A549 (cell line): ENCODE results near the gene IL6ST. TPM values are rescaled to one million over a fixed set of nuclear protein-coding genes. Genes with fewer than 3 reads are reported as not detected.

Source experiments
- BHLHE40 ChIP-seq: IDR thresholded peaks from 2 replicates; pipeline ENCODE4 v1.6.1; 2012; ENCODE audit warnings: low read depth, low read length, inconsistent platforms
- CBX8 ChIP-seq: fragments of 200-600 bp; sonication (generic); IDR thresholded peaks from 2 replicates; pipeline ENCODE4 v1.6.1; 2016
- CHD2 ChIP-seq: fragments of 150-350 bp; IDR thresholded peaks from 2 replicates; pipeline ENCODE4 v1.6.1; 2014; ENCODE audit warnings: low read length; ENCODE audit not compliant: partially characterized antibody
- EHMT2 ChIP-seq: fragments of 200-600 bp; sonication (generic); IDR thresholded peaks from 2 replicates; pipeline ENCODE4 v1.6.1; 2016; ENCODE audit warnings: antibody characterized with exemption, low read depth, mild to moderate bottlenecking, moderate library complexity
- FOSL2 ChIP-seq, 2 experiments: fragments of 450-650 bp in 1 of 2; fragments of >200 bp in 1 of 2; sonication (Bioruptor Twin) in 1 of 2; formaldehyde crosslinking; IDR thresholded peaks; 2 replicates each; pipeline versions ENCODE4 v1.5.0 to v1.6.1; 2016 to 2020; ENCODE audit warnings: mild to moderate bottlenecking in 1 of 2, moderate library complexity in 1 of 2
- FOXS1 ChIP-seq: fragments of 250-450 bp; sonication (Bioruptor Pico); IDR thresholded peaks from 2 replicates; pipeline ENCODE4 v1.5.0; 2020; ENCODE audit warnings: mild to moderate bottlenecking, moderate library complexity
- HEYL ChIP-seq: fragments of 250-450 bp; sonication (Bioruptor Pico); IDR thresholded peaks from 2 replicates; pipeline ENCODE4 v1.8.0; 2021; ENCODE audit warnings: mild to moderate bottlenecking, moderate library complexity
- HOXB5 ChIP-seq: fragments of 250-450 bp; sonication (Bioruptor Pico); IDR thresholded peaks from 2 replicates; pipeline ENCODE4 v1.5.0; 2020; ENCODE audit warnings: mild to moderate bottlenecking, moderate library complexity
- JUN ChIP-seq, 2 experiments: fragments of >200 bp; sonication (Bioruptor Twin); formaldehyde crosslinking; IDR thresholded peaks; 2 replicates in 1 of 2; 3 replicates in 1 of 2; pipeline ENCODE4 v1.6.1; 2016 to 2017
- JUNB ChIP-seq: fragments of >200 bp; sonication (Bioruptor Twin); formaldehyde crosslinking; IDR thresholded peaks from 2 replicates; pipeline ENCODE4 v1.6.1; 2016
- KDM1A ChIP-seq: fragments of 200-600 bp; sonication (generic); IDR thresholded peaks from 2 replicates; pipeline ENCODE4 v1.6.1; 2016; ENCODE audit warnings: low read depth, mild to moderate bottlenecking
- MAFK ChIP-seq: fragments of 450-650 bp; IDR thresholded peaks from 2 replicates; pipeline ENCODE4 v1.6.1; 2014; ENCODE audit not compliant: partially characterized antibody
- MAZ ChIP-seq: fragments of 150-350 bp; IDR thresholded peaks from 2 replicates; pipeline ENCODE4 v1.6.1; 2014; ENCODE audit warnings: antibody characterized with exemption, low read depth, low read length, borderline replicate concordance
- MYC ChIP-seq: IDR thresholded peaks from 2 replicates; pipeline ENCODE4 v1.6.1; 2012; ENCODE audit warnings: mild to moderate bottlenecking, inconsistent platforms, low read length, improper control_type of control experiment, borderline replicate concordance
- NR3C1 ChIP-seq: fragments of >200 bp; sonication (Bioruptor Twin); formaldehyde crosslinking; IDR thresholded peaks from 3 replicates; pipeline ENCODE4 v1.6.1; 2017
- POLR2AphosphoS2 ChIP-seq: conservative IDR thresholded peaks from 2 replicates; pipeline ENCODE4 v1.6.1; 2012; ENCODE audit warnings: low read length, improper control_type of control experiment, inconsistent platforms
- RCOR1 ChIP-seq: fragments of 150-350 bp; IDR thresholded peaks from 2 replicates; pipeline ENCODE4 v1.6.1; 2014; ENCODE audit warnings: antibody characterized with exemption, low read length, low read depth
- SMC3 ChIP-seq: fragments of >200 bp; sonication (Bioruptor Twin); formaldehyde crosslinking; IDR thresholded peaks from 3 replicates; pipeline ENCODE4 v1.6.1; 2018; ENCODE audit warnings: inconsistent platforms
- TP53 ChIP-seq: fragments of 250-450 bp; sonication (Bioruptor Pico); IDR thresholded peaks from 2 replicates; pipeline ENCODE4 v1.5.0; 2021; ENCODE audit warnings: mild to moderate bottlenecking, moderate library complexity
- ZFP36 ChIP-seq: fragments of 450-650 bp; IDR thresholded peaks from 2 replicates; pipeline ENCODE4 v1.6.1; 2014; ENCODE audit warnings: borderline replicate concordance; ENCODE audit not compliant: partially characterized antibody
- polyA plus RNA-seq, 4 experiments: library from polyadenylated mRNA; depleted of rRNA in 3 of 4; stranded (reverse); fragments of >200 nt; fragmentation: RNase III in 1 of 4; extraction: RNeasy Plus Mini Kit Qiagen cat#74134 plus additional on column Dnase treatment in 1 of 4; gene quantifications; 2 replicates in 3 of 4; 3 replicates in 1 of 4; pipeline ENCODE4 v1.2.3, GENCODE V29; 2011 to 2017
- TF ChIP-seq, protein P1 (sequence below): fragments of 200-600 bp; sonication (generic); IDR thresholded peaks from 2 replicates; pipeline ENCODE4 v1.6.1; 2016; ENCODE audit warnings: antibody characterized with exemption, mild to moderate bottlenecking, moderate library complexity
- TF ChIP-seq, protein P2 (sequence below): fragments of 250-450 bp; sonication (Bioruptor Pico); IDR thresholded peaks from 2 replicates; pipeline ENCODE4 v1.5.0; 2021; ENCODE audit warnings: mild to moderate bottlenecking, moderate library complexity, borderline replicate concordance
- TF ChIP-seq, protein P3 (sequence below): IDR thresholded peaks from 2 replicates; pipeline ENCODE4 v1.6.1; 2012
- TF ChIP-seq, protein P4 (sequence below): fragments of >200 bp; sonication (Bioruptor Twin); formaldehyde crosslinking; IDR thresholded peaks from 3 replicates; pipeline ENCODE4 v1.6.1; 2016

Gene IL6ST
- polyA plus RNA-seq, 2 of the 4 experiments (the other 2 are of a cell fraction): 46.2 to 183 TPM

DNA sequence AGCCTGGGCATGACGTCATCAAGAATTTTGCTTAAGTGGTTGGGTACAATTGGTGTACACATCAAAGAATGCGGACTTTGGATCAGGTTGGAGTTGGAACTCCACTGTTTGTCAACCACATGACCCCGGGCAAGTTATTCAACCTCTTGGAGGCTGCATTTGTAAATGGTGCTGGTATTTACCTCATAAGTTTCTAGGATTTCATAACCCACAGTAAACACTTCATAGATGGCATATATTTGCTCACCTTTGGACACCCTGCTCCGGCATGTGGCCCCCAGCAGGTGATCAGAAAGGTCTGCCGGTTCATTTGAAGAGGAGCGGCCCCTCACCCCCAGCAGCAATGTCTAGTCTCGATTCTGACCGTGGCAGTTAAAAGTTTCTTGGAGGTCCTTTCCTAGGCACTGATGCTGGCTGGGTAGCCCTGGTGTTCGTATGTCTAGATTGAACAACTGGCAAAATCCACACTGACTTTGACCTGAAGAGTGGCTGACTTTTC lies 60.6 kb downstream of the IL6ST start (continued):
- TF ChIP-seq, protein P1, sequence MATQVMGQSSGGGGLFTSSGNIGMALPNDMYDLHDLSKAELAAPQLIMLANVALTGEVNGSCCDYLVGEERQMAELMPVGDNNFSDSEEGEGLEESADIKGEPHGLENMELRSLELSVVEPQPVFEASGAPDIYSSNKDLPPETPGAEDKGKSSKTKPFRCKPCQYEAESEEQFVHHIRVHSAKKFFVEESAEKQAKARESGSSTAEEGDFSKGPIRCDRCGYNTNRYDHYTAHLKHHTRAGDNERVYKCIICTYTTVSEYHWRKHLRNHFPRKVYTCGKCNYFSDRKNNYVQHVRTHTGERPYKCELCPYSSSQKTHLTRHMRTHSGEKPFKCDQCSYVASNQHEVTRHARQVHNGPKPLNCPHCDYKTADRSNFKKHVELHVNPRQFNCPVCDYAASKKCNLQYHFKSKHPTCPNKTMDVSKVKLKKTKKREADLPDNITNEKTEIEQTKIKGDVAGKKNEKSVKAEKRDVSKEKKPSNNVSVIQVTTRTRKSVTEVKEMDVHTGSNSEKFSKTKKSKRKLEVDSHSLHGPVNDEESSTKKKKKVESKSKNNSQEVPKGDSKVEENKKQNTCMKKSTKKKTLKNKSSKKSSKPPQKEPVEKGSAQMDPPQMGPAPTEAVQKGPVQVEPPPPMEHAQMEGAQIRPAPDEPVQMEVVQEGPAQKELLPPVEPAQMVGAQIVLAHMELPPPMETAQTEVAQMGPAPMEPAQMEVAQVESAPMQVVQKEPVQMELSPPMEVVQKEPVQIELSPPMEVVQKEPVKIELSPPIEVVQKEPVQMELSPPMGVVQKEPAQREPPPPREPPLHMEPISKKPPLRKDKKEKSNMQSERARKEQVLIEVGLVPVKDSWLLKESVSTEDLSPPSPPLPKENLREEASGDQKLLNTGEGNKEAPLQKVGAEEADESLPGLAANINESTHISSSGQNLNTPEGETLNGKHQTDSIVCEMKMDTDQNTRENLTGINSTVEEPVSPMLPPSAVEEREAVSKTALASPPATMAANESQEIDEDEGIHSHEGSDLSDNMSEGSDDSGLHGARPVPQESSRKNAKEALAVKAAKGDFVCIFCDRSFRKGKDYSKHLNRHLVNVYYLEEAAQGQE: no peak
- TF ChIP-seq MYC: no peak
- no peak for TF ChIP-seq RCOR1
- TF ChIP-seq FOXS1: no peak
- TF ChIP-seq FOSL2 (IDR thresholded peaks at IDR 0.05): peak; percentile 65; the same call in 1 of the 2 replicates
- TF ChIP-seq FOSL2 (CRISPR knock-in tag; IDR thresholded peaks at IDR 0.05): peak; percentile 86
- TF ChIP-seq CBX8: no peak
- TF ChIP-seq HOXB5 (CRISPR knock-in tag): no peak
- TF ChIP-seq EHMT2: no peak
- no peak for TF ChIP-seq MAZ
- TF ChIP-seq NR3C1: no peak
- TF ChIP-seq, protein P2, sequence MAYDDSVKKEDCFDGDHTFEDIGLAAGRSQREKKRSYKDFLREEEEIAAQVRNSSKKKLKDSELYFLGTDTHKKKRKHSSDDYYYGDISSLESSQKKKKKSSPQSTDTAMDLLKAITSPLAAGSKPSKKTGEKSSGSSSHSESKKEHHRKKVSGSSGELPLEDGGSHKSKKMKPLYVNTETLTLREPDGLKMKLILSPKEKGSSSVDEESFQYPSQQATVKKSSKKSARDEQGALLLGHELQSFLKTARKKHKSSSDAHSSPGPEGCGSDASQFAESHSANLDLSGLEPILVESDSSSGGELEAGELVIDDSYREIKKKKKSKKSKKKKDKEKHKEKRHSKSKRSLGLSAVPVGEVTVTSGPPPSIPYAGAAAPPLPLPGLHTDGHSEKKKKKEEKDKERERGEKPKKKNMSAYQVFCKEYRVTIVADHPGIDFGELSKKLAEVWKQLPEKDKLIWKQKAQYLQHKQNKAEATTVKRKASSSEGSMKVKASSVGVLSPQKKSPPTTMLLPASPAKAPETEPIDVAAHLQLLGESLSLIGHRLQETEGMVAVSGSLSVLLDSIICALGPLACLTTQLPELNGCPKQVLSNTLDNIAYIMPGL (CRISPR knock-in tag): no peak
- TF ChIP-seq JUN (IDR thresholded peaks at IDR 0.05): peak; percentile 98 to 99
- TF ChIP-seq KDM1A: no peak
- TF ChIP-seq SMC3: peak; percentile 57
- no peak; the same call in 1 of the 2 replicates for TF ChIP-seq POLR2AphosphoS2
- TF ChIP-seq TP53: no peak
- TF ChIP-seq ZFP36: no peak
- TF ChIP-seq JUNB: peak; percentile 88
- TF ChIP-seq, protein P3, sequence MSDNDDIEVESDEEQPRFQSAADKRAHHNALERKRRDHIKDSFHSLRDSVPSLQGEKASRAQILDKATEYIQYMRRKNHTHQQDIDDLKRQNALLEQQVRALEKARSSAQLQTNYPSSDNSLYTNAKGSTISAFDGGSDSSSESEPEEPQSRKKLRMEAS: no peak
- TF ChIP-seq BHLHE40: no peak
- TF ChIP-seq, protein P4, sequence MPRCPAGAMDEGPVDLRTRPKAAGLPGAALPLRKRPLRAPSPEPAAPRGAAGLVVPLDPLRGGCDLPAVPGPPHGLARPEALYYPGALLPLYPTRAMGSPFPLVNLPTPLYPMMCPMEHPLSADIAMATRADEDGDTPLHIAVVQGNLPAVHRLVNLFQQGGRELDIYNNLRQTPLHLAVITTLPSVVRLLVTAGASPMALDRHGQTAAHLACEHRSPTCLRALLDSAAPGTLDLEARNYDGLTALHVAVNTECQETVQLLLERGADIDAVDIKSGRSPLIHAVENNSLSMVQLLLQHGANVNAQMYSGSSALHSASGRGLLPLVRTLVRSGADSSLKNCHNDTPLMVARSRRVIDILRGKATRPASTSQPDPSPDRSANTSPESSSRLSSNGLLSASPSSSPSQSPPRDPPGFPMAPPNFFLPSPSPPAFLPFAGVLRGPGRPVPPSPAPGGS: peak; percentile 98
- no peak for TF ChIP-seq CHD2
- TF ChIP-seq HEYL (CRISPR knock-in tag): no peak
- no peak for TF ChIP-seq MAFK
